MM.1S (cell line): ENCODE measurements around the gene TENT5C.

ENCODE experiments used
- DNase-seq: peaks from one replicate; pipeline ENCODE4 v3.0.0-alpha.2; 2015
- H2AFZ ChIP-seq: fragments of 300-600 bp; sonication (generic); 2 replicates; pipeline ENCODE4 v1.6.0; 2016; ENCODE audit warnings: antibody characterized with exemption, low read length
- H3F3A ChIP-seq: fragments of 300-600 bp; sonication (generic); 2 replicates; pipeline ENCODE4 v1.6.1; 2016; ENCODE audit warnings: mild to moderate bottlenecking, antibody characterized with exemption, low read length, moderate library complexity, mixed read lengths; ENCODE audit not compliant: insufficient read depth
- H3K27ac ChIP-seq: fragments of 300-600 bp; sonication (generic); 2 replicates; pipeline ENCODE4 v1.5.1; 2016; ENCODE audit warnings: mild to moderate bottlenecking, low read length
- H3K27me3 ChIP-seq: fragments of 300-600 bp; sonication (generic); replicated peaks from 2 replicates; pipeline ENCODE4 v1.6.0; 2016; ENCODE audit warnings: low read length; ENCODE audit not compliant: insufficient read depth
- H3K36me3 ChIP-seq: fragments of 300-600 bp; sonication (generic); replicated peaks from 2 replicates; pipeline ENCODE4 v1.6.1; 2016; ENCODE audit warnings: mild to moderate bottlenecking, low read length, mixed read lengths; ENCODE audit not compliant: insufficient read depth
- H3K4me1 ChIP-seq: fragments of 300-600 bp; sonication (generic); 2 replicates; pipeline ENCODE4 v1.6.1; 2016; ENCODE audit warnings: low read length, mixed read lengths
- H3K4me2 ChIP-seq: fragments of 300-600 bp; sonication (generic); 2 replicates; pipeline ENCODE4 v1.6.0; 2016; ENCODE audit warnings: low read depth, low read length
- H3K4me3 ChIP-seq: fragments of 300-600 bp; sonication (generic); 2 replicates; pipeline ENCODE4 v1.5.1; 2016; ENCODE audit warnings: low read length, mixed read lengths
- H3K79me2 ChIP-seq: fragments of 300-600 bp; sonication (generic); 2 replicates; pipeline ENCODE4 v1.6.1; 2016; ENCODE audit warnings: mixed run types, low read length, mixed read lengths
- H3K9ac ChIP-seq: fragments of 300-600 bp; sonication (generic); 2 replicates; pipeline ENCODE4 v1.6.1; 2016; ENCODE audit warnings: low read length, mixed read lengths
- H3K9me2 ChIP-seq: fragments of 300-600 bp; sonication (generic); replicated peaks from 2 replicates; pipeline ENCODE4 v1.6.1; 2016; ENCODE audit warnings: mild to moderate bottlenecking, low read length, mixed read lengths; ENCODE audit not compliant: insufficient read depth
- H3K9me3 ChIP-seq: fragments of 300-600 bp; sonication (generic); replicated peaks from 2 replicates; pipeline ENCODE4 v1.6.1; 2016; ENCODE audit warnings: mild to moderate bottlenecking, low read length, mixed read lengths; ENCODE audit not compliant: insufficient read depth
- H4K20me1 ChIP-seq: fragments of 300-600 bp; sonication (generic); 2 replicates; pipeline ENCODE4 v1.6.1; 2016; ENCODE audit warnings: mild to moderate bottlenecking, low read length, moderate library complexity, mixed read lengths; ENCODE audit not compliant: insufficient read depth
- CTCF ChIP-seq: fragments of 300-600 bp; sonication (generic); IDR thresholded peaks from 2 replicates; pipeline ENCODE4 v1.5.1; 2016; ENCODE audit warnings: antibody characterized with exemption, low read length, mixed read lengths
- EZH2 ChIP-seq: fragments of 300-600 bp; sonication (generic); optimal IDR thresholded peaks from 2 replicates; pipeline ENCODE3; 2017; ENCODE audit warnings: low read depth, mild to moderate bottlenecking, antibody characterized with exemption, low read length, mixed read lengths
- EZH2phosphoT487 ChIP-seq: fragments of 300-600 bp; sonication (generic); IDR thresholded peaks from 2 replicates; pipeline ENCODE4 v1.6.1; 2018; ENCODE audit warnings: antibody characterized with exemption, low read length

Gene TENT5C

GRCh38 chr1:117609471-117609911, 3.6 kb downstream of the TENT5C start:
- H3F3A ChIP-seq = peaks cover 83% of the 10 kb centered on the region
- peaks cover 18% of the 10 kb centered on the region for H3K36me3 ChIP-seq
- no peaks in the 10 kb centered on the region for H3K27me3 ChIP-seq

GRCh38 chr1:117610036-117610435, 4.2 kb downstream of the TENT5C start:
- Histone ChIP-seq H3K4me3 (peak overlapping the region; percentile 94), H3K27ac (peak overlapping the region; percentile 100), H3K4me2 (peak overlapping the region; percentile 96), H3K36me3 (peaks cover 18% of the 10 kb centered on the region), H3K79me2 (peaks cover 96% of the 10 kb centered on the region), H3K9me3 (no peaks in the 10 kb centered on the region), H3K9ac (peak overlapping the region; percentile 100), H3K9me2 (no peaks in the 10 kb centered on the region), H3K27me3 (no peaks in the 10 kb centered on the region), H3F3A (peaks cover 89% of the 10 kb centered on the region), H2AFZ (no peak overlapping the region), H3K4me1 (no peaks in the 10 kb centered on the region), H4K20me1 (peaks cover 2% of the 10 kb centered on the region; the same call in 1 of the 2 replicates)
- TF ChIP-seq EZH2 (no peak), CTCF (no peak), EZH2phosphoT487 (no peak)
- DNase-seq = no peak

More at GRCh38 chr1:117609471-117609911, 3.6 kb downstream of the TENT5C start:
- Histone ChIP-seq H3K9me2 (no peaks in the 10 kb centered on the region), H3K4me3 (peak overlapping the region; percentile 94), H3K9ac (peak overlapping the region; percentile 100), H3K27ac (peak overlapping the region; percentile 100), H3K9me3 (no peaks in the 10 kb centered on the region), H4K20me1 (peaks cover 2% of the 10 kb centered on the region; the same call in 1 of the 2 replicates), H3K79me2 (peaks cover 96% of the 10 kb centered on the region), H2AFZ (no peak overlapping the region), H3K4me2 (peak overlapping the region; percentile 96), H3K4me1 (peaks cover 2% of the 10 kb centered on the region; the same call in 1 of the 2 replicates)
- TF ChIP-seq EZH2 = no peak
- peak; percentile 59 for DNase-seq

- Histone ChIP-seq H3K4me3 (peak overlapping the region; percentile 94), H3K27ac (peak overlapping the region; percentile 100), H3K36me3 (peaks cover 18% of the 10 kb centered on the region), H3K9ac (peak overlapping the region; percentile 100), H3K9me2 (no peaks in the 10 kb centered on the region), H3K9me3 (no peaks in the 10 kb centered on the region), H3K4me2 (peak overlapping the region; percentile 96), H3K79me2 (peaks cover 100% of the 10 kb centered on the region), H3K27me3 (no peaks in the 10 kb centered on the region), H3K4me1 (no peaks in the 10 kb centered on the region; the same call in 1 of the 2 replicates), H2AFZ (no peak overlapping the region), H3F3A (peaks cover 95% of the 10 kb centered on the region), H4K20me1 (peaks cover 2% of the 10 kb centered on the region; the same call in 1 of the 2 replicates)
- DNase-seq = peak; percentile 44
- TF ChIP-seq EZH2phosphoT487 = no peak
- TF ChIP-seq EZH2 = no peak
- no peak for TF ChIP-seq CTCF
These were observed 5.3 kb downstream of the TENT5C start for GRCh38 chr1:117611121-117611601.

- peak; percentile 32 for DNase-seq
- Histone ChIP-seq H3K79me2 (peaks cover 100% of the 10 kb centered on the region), H3K36me3 (peaks cover 14% of the 10 kb centered on the region), H3K4me2 (peak overlapping the region; percentile 96), H3K4me1 (no peaks in the 10 kb centered on the region; the same call in 1 of the 2 replicates), H3F3A (peaks cover 96% of the 10 kb centered on the region), H3K9me2 (no peaks in the 10 kb centered on the region), H2AFZ (no peak overlapping the region), H3K4me3 (peak overlapping the region; percentile 94), H4K20me1 (peaks cover 2% of the 10 kb centered on the region; the same call in 1 of the 2 replicates), H3K27ac (peak overlapping the region; percentile 100), H3K9me3 (no peaks in the 10 kb centered on the region), H3K9ac (peak overlapping the region; percentile 100), H3K27me3 (no peaks in the 10 kb centered on the region)
- TF ChIP-seq EZH2 = no peak
- TF ChIP-seq EZH2phosphoT487 = no peak
- TF ChIP-seq CTCF = no peak
These were observed 6.1 kb downstream of the TENT5C start for GRCh38 chr1:117611894-117612483.
